IMR-90 (cell line): ENCODE data around the gene PCED1B.
A peak's percentile ranks its signal among the peaks of the same experiment; 100 is the strongest.

Experiments used
- CEBPB ChIP-seq: IDR thresholded peaks from 2 replicates; pipeline ENCODE4 v1.6.1; 2012; ENCODE audit warnings: low read depth, low read length, improper control_type of control experiment
- TF ChIP-seq, protein P1 (sequence below): conservative IDR thresholded peaks from 2 replicates; pipeline ENCODE4 v1.5.1; 2012; ENCODE audit warnings: mild to moderate bottlenecking, low read depth, low read length, improper control_type of control experiment

DNA sequence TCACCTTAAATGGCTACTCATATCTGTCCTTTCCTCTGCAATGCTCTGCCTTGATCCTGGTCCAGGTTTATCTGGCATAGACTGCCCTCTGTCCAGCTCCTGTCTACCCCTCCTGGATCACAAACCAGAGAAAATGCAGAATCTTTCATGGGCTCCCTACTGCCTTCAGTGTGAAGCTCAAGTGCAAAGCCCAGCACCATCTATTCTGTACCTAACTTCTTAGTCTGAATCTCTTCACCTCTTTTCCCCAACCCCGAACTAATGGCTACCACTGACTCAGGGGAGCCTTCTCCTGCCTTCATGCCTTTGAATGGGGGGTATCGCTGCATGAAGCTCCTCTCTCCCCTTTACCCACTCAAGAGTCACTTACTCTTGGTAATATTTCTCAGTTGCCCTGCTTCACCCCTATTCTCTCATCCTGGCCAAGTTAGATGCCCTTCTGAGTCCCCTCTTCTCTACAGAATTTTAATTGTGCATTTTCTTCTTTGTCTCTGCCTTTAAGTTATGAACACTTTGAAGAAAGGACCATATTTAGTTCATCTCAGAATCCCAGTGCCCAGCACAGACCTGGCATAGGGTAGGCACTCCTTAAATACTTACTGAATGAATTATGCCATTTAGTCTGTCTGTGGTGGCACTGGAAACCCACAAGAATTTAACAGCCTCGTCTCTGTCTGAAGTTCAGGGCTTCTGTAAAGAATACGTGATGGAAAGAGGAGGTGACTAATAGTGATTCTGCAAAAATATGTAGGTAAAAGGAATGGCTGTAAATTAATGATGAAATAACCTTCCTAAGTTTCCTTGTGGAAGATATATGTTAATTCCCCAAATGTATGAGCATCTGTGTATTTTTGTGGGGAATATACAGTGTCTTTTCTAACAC, 191.6 kb downstream of the PCED1B start:
- TF ChIP-seq, protein P1, sequence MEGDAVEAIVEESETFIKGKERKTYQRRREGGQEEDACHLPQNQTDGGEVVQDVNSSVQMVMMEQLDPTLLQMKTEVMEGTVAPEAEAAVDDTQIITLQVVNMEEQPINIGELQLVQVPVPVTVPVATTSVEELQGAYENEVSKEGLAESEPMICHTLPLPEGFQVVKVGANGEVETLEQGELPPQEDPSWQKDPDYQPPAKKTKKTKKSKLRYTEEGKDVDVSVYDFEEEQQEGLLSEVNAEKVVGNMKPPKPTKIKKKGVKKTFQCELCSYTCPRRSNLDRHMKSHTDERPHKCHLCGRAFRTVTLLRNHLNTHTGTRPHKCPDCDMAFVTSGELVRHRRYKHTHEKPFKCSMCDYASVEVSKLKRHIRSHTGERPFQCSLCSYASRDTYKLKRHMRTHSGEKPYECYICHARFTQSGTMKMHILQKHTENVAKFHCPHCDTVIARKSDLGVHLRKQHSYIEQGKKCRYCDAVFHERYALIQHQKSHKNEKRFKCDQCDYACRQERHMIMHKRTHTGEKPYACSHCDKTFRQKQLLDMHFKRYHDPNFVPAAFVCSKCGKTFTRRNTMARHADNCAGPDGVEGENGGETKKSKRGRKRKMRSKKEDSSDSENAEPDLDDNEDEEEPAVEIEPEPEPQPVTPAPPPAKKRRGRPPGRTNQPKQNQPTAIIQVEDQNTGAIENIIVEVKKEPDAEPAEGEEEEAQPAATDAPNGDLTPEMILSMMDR = no peak
- TF ChIP-seq CEBPB = peak; percentile 56; the same call in 1 of the 2 replicates
